Left lung (tissue), 10 donors: ENCODE data around the gene HTRA3. TPM values are rescaled to one million over a fixed set of nuclear protein-coding genes. Genes with fewer than 3 reads are reported as not detected.

Experiments
- ATAC-seq: fragments of 200-7000 bp; cut with Tn5 transposase; one replicate; pipeline ENCODE4 v1.9.1; 2020; ENCODE audit warnings: moderate library complexity
- DNase-seq, 4 donors: peaks; one replicate each; pipeline ENCODE4 v3.0.0-alpha.2; 2013 to 2020
- H3K27ac ChIP-seq, 2 donors: fragments of 200-600 bp; sonication (generic) in 1 of 2; one replicate each; pipeline versions ENCODE4 v1.5.0 to v1.8.0; 2020 to 2021
- H3K27me3 ChIP-seq, 2 donors: fragments of 200-600 bp; sonication (generic) in 1 of 2; one replicate each; pipeline versions ENCODE4 v1.5.0 to v1.8.0; 2020 to 2021
- H3K36me3 ChIP-seq, 2 donors: fragments of 200-600 bp; sonication (generic) in 1 of 2; one replicate each; pipeline versions ENCODE4 v1.5.0 to v1.8.0; 2020 to 2021
- H3K4me1 ChIP-seq, 2 donors: fragments of 200-600 bp; one replicate each; pipeline ENCODE4 v1.8.0; 2021
- H3K4me3 ChIP-seq, 2 donors: fragments of 200-600 bp; sonication (generic) in 1 of 2; one replicate each; pipeline versions ENCODE4 v1.5.0 to v1.8.0; 2020 to 2021; ENCODE audit warnings: mild to moderate bottlenecking in 1 of 2
- H3K9me3 ChIP-seq, 2 donors: fragments of 200-600 bp; sonication (generic) in 1 of 2; one replicate each; pipeline versions ENCODE4 v1.5.0 to v1.8.0; 2020 to 2021
- CTCF ChIP-seq, 2 donors: fragments of 200-600 bp; sonication (generic) in 1 of 2; IDR thresholded peaks; one replicate each; pipeline versions ENCODE4 v1.5.0 to v1.8.0; 2021; ENCODE audit warnings: antibody characterized with exemption in 2 of 2
- intact Hi-C, 2 donors: fragments of 100-400 bp; cut with DNase I; formaldehyde crosslinking; loops; one replicate each; pipeline versions ENCODE4 v1.11.2 to v1.14.2; 2022
- polyA plus RNA-seq, 6 donors: library from polyadenylated mRNA; unstranded; fragments of 120-200 nt; gene quantifications; one replicate each; pipeline ENCODE4 v1.2.1, GENCODE V29; 2013; ENCODE audit not compliant: insufficient read length in 6 of 6
- total RNA-seq, 2 donors: library from RNA; stranded (reverse); fragmentation: NEBNext Ultra II Directional; extraction: Animal tissue kit (Norgen Biotek cat#: 25700); gene quantifications; one replicate each; pipeline ENCODE4 v1.2.1, GENCODE V29; 2021
- donor health status: DM: no; HTN: yes; CAD: no.
- donor health status: DM: no; HTN: no; CAD: no.

HTRA3 gene
- total and polyA plus RNA-seq, 8 donors = 9.7 to 18.3 (median 12.1) TPM

DNA sequence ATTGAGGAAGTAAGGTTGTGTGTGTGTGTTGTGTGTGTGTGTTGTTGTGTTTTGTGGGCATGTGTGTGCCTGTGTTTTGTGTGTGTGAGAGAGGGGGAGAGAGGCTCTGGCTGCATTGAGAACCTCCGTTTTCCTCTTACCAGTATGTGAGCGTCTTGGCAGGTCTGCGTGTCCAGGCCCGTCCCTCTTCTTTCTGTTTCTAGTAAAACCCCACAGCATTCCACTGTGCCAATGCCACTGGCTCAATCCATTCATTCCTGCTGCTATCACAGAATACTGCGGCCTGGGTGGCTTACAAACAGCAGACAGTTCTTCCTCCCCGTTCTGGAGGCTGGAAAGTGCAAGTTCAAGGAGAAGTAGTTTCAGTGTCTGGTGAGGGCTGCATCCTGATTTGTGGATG, 15.5 kb upstream of the HTRA3 start:
- no peak for DNase-seq
- Histone ChIP-seq H3K27me3 (no peaks in the 10 kb centered on the region), H3K27ac (no peak overlapping the region), H3K4me3 (no peak overlapping the region), H3K36me3 (no peaks in the 10 kb centered on the region), H3K4me1 (no peaks in the 10 kb centered on the region), H3K9me3 (no peaks in the 10 kb centered on the region)
- TF ChIP-seq CTCF (IDR thresholded peaks at IDR 0.05) = no peak
- ATAC-seq = no peak
- intact Hi-C loops = no loop called here

DNA sequence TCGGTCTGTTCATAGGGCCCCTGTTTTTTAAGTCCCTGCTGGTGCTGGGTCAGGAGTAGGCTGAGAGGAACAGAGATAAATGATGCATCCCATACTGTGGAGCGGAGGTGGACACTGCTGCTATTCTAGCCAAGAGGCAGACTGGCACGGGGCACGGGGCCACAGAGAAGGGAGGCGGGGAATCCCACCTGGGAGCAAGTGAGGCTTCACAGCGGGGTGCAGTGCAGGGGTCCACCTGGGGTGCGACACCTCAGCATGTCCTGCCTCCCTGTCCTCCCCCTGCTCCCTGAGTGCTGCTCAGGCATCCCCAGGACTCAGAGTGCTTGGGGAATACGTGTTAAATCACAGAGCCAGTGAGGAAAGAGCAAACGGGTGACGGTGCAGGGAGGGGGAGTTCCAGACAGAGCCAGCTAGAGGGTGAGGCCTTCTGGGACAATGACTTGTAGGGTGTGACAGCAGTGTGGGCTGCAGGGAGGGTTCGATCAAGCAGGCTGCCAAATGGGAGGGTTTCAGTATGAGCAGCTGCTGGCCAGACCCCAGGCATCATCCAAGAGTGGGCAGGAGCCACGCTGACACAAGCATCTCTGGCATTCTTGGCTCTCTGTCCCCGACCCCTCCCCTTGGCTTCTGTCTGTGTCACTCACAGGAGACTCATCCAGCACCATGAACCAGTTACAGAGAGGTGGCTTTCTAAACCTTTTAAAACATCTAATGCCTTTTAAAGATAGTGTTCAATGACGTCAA, 13.7 kb upstream of the HTRA3 start:
- intact Hi-C loops = no loop called here
- Histone ChIP-seq H3K4me3 (no peak overlapping the region), H3K4me1 (peaks cover 0 to 8% of the 10 kb centered on the region in 2 donors), H3K27ac (no peak overlapping the region), H3K36me3 (no peaks in the 10 kb centered on the region), H3K9me3 (no peaks in the 10 kb centered on the region), H3K27me3 (no peaks in the 10 kb centered on the region)
- ATAC-seq = no peak
- TF ChIP-seq CTCF (IDR thresholded peaks at IDR 0.05) = no peak
- DNase-seq = peak in 1 of 4 donors; percentile 72

DNA sequence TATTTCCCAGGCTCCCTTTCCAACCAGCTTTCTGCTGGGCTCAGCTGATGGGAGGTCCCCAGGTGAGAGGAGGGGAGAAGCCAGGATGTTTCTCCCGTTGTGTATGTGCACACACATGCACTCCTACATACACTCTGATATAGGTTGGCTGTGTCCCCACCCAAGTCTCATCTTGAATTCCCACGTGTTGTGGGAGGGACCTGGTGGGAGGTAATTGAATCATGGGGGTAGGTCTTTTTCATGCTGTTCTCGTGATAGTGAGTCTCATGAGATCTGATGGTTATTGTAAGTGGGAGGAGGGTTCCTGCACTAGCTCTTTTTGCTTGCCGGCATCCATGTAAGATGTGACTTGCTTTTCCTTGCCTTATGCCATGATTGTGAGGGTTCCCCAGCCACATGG, 11.7 kb upstream of the HTRA3 start:
- no peaks in the 10 kb centered on the region for H3K36me3 ChIP-seq
- H3K27me3 ChIP-seq = no peaks in the 10 kb centered on the region
- no peak for DNase-seq
- no peak for ATAC-seq
- H3K27ac ChIP-seq = no peak overlapping the region
- TF ChIP-seq CTCF (IDR thresholded peaks at IDR 0.05) = no peak
- no peaks in the 10 kb centered on the region for H3K9me3 ChIP-seq
- H3K4me3 ChIP-seq = no peak overlapping the region
- peaks cover 0 to 22% of the 10 kb centered on the region in 2 donors for H3K4me1 ChIP-seq
- intact Hi-C loops = no loop called here

- peak in 1 of 4 donors; percentile 47 for DNase-seq
- ATAC-seq = no peak
- Histone ChIP-seq H3K27ac (no peak overlapping the region), H3K4me1 (peaks cover 0 to 22% of the 10 kb centered on the region in 2 donors), H3K36me3 (no peaks in the 10 kb centered on the region), H3K9me3 (no peaks in the 10 kb centered on the region), H3K4me3 (no peak overlapping the region), H3K27me3 (no peaks in the 10 kb centered on the region)
- no peak for TF ChIP-seq CTCF (IDR thresholded peaks at IDR 0.05)
- intact Hi-C loops = no loop called here
These were observed 10.9 kb upstream of the HTRA3 start for GRCh38 chr4:8258552-8259212.

DNA sequence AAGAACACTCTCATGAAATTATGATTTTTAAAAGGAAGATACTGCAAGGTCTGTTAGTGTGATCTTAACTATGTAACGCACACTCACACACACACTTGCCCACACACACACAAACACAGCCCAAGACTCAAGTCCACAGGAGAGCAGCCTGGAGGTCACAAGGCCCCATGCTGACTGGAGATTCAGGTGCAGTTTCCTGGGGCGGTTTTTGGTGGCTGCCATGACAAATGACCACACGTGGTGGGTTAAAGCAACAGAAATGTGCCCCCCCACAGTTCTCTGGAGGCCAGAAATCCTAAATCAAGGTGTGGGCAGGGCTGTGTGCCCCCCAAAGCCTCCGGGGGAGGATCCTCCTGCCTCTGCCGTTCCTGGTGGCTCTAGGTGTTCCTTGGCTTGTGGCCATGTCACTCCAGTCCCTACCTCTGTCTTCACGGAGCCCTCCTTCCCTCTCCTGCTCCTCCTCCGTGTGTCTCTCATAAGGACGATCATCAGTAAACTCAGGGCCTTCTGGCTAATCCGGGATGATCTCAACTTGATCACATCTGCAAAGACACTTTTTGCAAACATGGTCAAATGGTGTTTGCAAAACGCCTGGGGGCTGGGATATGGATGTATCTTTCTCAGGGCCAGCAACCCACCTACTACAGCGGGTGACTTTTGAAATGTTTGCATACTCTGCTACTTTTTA, 9.7 kb upstream of the HTRA3 start:
- DNase-seq = no peak
- intact Hi-C loops = no loop called here
- no peaks in the 10 kb centered on the region for H3K9me3 ChIP-seq
- peaks cover 0 to 22% of the 10 kb centered on the region in 2 donors for H3K4me1 ChIP-seq
- H3K36me3 ChIP-seq = no peaks in the 10 kb centered on the region
- H3K4me3 ChIP-seq = no peak overlapping the region
- no peak overlapping the region for H3K27ac ChIP-seq
- ATAC-seq = no peak
- H3K27me3 ChIP-seq = no peaks in the 10 kb centered on the region
- TF ChIP-seq CTCF (IDR thresholded peaks at IDR 0.05) = no peak
